Ammon's horn (tissue), 1 donor: ENCODE results near the gene ADGRV1.

ENCODE experiments used
- DNase-seq: peaks from one replicate; pipeline ENCODE4 v3.0.0-alpha.2; 2016; ENCODE audit warnings: low spot score

ADGRV1 gene

DNA sequence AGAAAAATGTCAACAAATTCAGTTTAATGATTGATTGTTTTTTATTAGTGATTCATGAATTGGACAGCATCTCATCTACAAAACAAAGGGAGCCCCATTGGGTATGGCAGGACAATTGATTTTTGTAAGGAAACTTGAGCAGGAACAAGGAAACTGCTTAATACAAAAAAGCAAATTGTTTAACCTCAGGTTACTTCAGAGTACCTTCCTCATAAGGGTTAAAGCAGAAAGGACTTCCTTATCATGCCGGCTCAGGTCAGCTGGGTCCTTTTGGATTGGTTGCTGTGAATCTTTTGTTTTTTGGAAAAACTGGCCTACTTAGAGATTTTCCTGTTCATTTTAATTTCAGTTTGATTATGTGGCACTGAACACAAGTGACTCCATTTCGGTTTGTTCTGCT, 612.7 kb downstream of the ADGRV1 start:
- DNase-seq: no peak

DNA sequence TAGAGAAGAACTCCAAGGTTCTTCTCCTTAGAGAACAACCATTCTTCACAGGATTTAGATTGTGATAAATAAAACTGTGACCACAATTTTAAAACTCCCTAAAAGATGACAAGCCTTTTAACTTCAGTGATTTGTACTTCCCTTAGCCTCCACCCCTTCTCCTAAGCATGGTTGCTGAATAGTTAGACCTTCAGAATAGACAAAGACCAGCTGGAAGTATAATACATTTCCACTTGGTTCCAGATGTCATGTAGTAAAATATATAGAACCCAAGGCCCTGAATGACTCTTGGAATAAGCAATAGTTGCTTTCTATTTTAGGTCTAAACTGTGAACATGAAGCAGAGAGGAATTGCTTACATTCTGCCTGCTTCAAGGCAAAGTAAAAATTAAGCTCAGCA, 615.8 kb downstream of the ADGRV1 start:
- DNase-seq: no peak

DNA sequence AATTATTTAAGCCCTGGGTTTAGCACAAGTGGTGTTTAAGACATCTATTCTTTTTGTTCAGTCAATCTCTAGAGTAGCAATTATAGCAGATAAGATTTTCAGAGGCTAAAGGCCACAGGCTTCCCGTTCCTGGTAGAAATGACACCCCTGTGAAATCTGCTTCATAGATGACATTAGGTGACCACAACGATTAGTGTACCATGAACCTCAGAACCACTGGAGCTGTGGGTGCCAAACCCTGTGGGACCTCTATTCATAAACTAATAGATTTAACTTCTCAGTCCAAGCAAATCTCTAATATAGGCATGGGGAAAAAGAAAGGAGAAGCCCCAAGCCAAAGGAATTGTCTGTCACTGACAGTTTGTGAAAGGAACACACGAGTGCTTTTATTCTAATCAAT, 617.1 kb downstream of the ADGRV1 start:
- DNase-seq: no peak

DNA sequence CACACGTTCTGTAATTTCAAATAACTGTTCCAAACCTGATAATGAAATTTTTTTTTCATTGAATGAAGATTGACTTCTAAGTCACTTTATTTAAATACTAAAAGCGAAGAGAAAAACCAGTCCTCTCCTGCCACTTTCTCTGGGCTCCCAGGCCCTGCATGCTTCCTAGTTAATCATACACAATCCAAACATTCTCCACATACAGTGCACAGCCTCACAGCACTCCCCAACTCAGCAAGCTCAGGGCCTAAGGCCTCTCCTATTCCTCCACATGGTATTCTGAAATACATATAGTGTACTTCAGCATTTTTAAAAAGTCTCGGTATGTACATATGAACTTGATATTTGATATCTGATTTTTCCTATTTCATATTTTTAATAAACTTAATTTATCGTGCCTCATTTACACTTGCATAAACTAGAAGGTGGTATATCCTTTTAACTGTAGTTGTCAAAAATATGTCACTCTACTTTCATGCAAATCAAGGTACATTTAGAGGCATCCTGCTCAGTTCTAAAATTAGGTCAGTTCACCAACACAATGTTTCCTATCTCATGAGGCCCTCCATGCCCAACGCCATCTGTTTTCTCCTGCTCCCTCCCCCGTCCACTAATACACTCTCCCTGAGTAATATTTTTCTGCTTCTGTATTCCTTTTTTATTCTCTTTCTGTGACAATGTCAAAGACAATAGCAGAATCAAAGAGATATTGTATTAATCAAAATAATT, 617.9 kb downstream of the ADGRV1 start:
- no peak for DNase-seq

DNA sequence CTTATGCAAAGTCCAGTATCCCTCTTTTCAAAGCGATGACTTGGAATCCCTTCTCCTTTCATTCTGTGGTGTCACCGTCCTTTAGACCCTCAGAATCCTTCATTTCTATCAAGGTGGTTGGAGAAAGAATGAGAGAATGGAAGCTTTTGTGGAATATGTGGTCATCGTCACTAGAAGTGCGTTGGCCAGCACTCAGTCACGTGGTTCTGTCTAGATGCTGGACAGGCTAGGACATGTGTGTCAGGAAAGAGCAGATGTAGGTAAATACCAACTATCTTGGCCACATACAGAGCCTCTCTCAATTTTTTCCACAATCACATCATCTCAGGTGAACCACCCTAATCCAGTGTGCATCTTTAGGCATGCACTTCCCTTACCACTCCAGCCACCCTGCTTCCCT, 618.5 kb downstream of the ADGRV1 start:
- no peak for DNase-seq

DNA sequence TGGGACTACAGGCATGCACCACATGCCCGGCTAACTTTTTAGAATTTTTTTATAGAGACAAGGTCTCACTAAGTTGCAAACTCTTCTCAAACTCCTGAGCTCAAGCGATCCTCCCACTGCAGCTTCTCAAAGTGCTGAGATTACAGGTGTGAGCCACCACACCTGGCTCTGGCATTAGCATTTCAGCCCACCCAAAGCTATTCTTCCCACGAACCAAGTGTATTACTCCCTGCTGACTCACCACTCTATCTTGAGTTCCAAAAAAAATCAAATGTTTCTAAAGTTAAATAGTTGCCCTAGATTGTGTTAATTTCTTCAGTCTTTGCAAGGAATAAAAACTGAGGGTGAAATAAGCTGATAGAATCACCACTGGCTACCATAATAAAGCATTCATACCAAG, 619.0 kb downstream of the ADGRV1 start:
- no peak for DNase-seq

DNA sequence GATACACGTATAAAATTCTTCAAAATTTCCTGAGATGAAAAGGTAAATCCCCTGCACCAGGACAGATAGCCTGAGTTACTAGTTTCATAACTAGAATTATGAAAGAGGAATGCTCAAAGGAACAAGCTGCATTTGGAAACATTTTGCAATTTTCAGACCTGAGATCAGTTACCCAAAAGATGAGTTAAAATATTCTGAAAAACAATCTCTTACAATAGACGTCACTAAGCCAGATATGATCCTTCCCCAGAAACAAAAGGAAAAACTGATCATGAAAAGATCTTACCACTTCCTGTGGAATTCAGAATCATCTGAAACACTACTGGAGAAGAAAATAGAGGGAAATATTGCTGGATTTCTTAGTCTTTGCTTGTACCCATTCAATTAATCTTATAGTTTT, 619.9 kb downstream of the ADGRV1 start:
- DNase-seq: no peak

DNA sequence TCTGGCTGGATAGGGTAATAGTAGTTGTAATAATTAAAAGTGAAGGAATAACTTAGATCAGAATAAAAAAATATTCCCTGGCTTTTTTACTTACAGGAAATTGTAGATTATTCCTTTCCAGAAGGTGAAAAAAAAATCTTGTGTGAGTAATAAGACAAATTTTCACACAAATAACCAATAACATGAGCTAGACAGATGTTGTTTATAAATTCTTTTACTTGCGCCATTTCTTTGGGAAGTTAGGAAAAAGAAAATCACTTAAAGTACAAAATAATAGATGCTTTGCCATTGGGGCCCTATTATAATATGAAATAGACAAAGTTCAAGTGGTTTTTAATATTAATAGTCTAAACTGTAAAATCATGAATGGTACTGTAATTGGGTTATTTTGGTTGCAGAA, 620.4 kb downstream of the ADGRV1 start:
- no peak for DNase-seq

DNA sequence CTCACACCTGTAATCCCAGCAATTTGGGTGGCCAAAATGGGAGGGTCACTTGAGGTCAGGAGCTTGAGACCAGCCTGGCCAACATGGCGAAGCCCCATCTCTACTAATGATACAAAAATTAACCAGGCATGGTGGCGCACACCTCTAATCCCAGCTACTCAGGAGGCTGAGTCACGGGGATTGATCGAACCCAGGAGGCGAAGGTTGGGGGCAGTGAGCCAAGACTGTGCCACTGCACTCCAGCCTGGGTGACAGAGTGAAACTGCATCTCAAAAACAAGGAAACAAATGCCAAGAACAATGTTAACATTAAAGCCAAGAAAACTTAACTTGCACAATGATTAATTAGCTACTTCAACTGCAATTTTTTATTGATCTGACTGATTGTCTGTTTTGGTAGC, 621.9 kb downstream of the ADGRV1 start:
- DNase-seq: no peak

DNA sequence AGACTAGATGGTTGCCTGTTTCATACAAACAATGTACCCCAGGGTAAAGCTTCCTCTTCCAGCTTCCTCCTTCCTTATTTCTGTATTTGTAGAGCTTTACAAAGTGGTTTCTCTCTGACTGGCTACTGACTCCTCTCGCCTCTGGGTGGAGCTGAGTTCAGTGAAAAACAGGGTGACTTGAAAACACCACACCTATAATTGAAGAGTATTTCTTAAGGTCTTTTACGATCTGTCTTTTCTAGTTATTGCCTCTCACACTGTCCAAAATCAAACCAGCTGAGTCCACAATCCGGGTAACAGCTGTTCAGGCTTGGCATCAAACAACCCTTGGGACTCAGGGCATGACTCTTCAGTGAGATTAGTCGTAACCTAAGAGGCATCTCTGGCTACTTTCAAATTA, 624.2 kb downstream of the ADGRV1 start:
- peak; percentile 62 for DNase-seq

DNA sequence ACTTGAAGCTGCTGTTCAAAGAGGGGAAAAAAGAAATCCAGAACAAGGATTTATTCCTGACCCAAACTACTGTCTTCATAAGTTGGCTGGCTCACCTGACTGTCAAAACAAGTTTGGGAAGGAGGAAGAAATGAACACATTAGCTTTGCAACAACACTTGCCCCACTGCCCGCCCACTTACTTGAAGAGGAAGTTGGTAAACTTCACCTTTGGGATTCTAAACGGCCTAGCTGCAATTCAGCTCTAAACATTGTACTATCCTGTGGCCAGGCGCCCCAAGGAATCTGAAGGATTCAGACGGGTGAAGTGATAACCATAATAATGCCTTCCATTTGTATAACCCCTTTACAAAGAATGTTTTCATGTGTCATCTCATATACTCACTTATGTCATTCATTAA, 625.1 kb downstream of the ADGRV1 start:
- no peak for DNase-seq

DNA sequence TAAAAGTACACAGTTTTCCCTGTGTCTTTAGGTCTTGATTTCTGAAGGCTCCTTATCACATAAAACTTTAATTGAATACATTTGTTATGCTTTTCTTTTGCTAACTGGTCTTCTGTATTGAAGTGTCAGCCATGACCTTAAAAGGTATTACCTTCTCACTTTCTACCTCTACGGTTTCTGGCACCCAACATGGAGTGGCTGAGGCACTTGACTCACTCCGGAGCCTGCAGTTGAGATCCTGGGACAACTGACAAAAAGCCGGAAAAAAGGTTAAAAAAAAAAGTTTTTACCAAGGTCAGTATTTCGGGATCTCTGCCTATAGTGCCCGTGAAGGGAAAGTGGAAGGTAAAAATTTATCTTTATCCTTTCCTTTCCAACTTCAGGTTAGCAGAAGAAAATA, 627.5 kb downstream of the ADGRV1 start:
- DNase-seq: no peak

DNA sequence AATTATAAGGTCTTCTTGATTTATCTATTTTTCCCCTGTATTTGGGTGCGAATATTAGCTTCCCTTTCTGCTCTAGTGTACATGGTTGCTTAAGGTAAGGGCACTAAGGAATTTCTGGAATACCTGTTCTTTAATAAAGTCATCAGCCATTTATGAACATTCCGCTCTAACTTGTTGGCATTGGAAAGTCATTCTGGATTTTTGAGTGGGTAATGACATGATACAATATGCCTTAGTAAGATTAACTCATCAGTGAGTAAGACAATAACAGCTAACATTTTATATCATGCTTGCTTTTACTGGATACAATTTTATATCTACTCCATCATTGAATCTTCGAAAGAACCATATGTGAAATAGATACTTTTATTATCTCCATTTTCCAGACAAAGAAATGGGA, 628.4 kb downstream of the ADGRV1 start:
- no peak for DNase-seq

DNA sequence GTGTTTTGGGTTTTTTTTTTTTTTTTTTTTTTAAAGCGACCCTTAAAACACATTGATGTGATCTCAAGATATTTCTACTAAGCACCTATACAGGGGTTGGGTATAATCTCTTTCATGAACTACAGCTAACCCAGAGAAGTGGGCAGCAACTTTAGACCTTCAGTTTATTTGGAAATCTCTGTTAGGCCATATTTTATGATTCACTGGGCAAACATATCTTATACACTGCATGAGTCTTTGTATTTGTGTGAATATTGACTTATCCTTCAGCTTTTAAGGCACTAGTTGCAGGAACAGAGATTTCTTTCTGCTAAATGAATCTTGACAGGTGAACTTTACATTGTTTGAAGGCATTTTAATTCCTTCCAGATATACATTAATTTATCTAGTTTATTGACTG, 630.2 kb downstream of the ADGRV1 start:
- no peak for DNase-seq

DNA sequence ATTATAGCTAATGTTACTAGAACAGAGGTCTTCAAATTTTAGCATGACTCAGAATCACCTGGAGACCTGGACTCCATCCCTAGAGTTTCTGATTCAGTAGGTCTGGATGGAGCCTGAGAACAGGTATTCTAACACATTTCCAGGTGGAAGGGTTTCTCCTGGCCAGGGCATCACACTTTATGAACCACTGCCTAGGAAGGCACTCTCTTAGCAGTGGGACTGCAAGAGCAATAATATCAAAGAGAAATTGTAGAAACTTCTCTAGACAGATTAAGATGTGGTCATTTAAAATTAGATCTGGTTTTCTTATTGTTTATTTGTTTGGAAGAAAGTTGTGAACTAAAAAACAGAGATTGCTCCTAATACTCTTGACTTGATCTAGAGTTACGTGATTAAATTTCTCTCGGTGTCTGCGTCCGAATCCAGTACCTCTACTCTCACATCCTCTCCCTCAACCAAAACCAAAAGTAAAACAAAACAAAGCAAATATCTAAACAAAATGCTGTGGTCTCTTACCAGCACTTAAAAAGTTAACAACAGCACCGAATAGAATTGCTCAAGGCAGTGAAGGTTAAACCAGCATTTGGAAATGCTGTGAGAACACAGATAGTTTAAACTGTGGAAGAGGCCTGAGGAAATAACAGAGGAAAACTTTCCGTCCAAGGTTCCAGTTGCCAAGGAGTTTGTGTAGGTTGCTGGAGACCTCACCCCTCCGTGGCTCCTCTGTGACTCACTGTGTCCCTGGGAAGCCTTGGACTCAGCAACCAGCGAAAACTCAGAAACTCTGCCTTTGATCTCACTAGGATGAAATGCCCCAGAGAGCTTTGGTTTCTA, 631.1 kb downstream of the ADGRV1 start:
- peak; percentile 15 for DNase-seq

DNA sequence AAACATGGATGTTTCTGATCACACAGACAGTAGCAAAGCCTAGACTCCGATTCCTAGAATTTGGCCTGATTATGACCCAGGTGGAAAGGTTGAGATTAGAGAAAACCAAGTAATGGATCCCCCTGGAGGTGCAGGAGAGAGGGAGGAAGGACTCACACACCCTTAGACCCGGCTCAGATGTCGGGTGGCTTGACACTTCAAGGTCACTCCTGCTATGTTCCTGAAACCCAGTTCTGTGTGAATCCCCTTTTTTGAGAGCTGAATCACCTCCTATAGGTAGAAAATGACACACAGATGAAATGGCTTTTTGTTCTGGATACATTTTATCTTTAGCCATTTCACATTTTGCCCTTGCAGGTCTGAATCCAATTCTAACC, 631.7 kb downstream of the ADGRV1 start:
- no peak for DNase-seq

DNA sequence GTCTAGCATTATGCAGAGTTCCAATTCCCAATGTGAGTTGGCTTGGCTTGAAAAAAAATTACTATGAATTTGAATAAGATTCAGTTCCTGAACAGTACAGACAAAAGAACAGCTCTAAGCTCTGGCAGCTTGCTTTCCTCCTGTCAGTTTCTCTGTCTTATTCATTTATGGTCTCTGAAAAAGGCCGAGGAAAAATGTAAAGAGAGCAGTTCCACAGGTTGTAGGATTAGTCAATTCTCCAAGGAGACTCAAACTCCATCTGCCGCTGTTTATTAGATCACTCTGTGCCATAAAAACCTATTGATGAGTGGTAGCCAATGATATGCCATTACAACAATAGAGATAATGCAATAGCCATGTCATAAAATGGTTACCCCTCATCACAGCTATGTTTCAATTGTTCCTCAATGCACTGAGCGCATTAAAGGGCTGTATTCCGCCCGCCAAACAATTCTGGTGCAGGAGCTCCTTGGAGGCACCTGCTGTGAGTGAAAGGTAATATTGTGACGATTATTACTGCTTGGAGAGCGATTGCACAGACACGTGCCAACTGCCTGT, 636.3 kb downstream of the ADGRV1 start:
- no peak for DNase-seq

DNA sequence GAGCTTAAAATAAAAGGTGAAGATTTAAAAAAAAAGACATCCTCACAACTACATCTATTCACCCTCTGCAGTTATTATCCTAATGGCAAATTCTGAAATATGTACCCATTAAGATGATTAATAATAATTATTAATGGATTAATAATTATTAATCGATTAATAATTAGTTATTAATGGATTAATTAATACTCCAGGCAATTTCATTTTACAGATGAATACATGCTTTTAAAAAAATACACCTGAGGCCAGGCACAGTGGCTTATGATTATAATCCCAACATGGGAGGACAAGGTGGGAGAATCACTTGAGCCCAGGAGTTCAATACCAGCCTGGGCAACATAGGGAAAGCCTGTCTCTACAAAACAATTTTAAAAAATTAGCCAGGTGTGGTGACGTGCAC, 642.1 kb downstream of the ADGRV1 start:
- DNase-seq: no peak

DNA sequence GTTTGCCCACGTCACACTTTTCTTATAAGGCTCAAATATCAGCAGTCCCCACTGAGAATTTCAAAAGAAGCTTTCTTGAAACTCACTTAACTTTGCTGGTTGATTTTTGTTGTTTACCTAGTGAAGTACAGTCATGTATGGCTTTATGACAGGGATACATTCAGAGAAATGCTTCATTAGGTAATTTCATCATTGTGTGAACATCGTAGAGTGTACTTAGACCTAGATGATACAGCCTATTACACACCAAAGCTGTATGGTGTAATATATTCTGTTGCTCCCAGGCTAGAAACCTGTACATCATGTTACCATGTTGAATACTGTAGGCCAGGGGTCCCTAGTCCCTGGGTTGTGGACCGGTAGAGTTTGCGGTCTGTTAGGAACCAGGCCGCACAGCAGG, 647.5 kb downstream of the ADGRV1 start:
- no peak for DNase-seq

DNA sequence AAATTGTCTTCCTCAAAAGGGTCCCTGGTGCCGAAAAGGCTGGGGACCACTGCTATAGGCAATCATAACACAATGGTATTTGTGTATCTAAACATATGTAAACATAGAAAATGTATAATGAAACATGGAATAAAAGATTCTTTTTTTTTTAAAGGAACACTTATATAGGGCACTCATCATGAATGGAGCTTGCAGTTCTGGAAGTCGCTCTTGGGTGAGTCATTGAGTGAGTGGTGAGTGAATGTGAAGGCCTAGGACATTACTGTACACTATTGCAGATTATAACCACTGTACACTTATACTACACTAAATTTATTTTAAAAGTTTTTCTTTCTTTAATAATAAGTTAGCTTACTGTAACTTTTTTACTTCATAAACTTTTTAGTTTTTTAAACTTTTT, 648.1 kb downstream of the ADGRV1 start:
- no peak for DNase-seq

DNA sequence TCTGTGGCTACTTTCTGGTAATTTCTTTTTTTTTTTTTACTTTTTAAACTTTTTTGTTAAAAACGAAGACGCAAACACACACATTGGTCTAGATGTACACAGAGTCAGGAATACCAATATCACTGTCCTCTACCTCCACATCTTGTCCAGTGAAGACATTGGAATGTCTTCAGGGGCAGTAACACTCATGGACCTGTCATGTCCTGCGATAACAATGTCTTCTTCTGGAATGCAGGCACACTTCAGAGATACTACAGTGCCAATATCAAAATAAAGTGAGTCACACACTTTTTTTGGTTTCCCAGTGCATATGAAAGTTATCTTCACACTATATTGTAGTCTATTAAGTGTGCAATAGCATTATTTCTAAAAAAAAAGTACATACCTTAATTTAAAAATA, 648.7 kb downstream of the ADGRV1 start:
- DNase-seq: no peak

DNA sequence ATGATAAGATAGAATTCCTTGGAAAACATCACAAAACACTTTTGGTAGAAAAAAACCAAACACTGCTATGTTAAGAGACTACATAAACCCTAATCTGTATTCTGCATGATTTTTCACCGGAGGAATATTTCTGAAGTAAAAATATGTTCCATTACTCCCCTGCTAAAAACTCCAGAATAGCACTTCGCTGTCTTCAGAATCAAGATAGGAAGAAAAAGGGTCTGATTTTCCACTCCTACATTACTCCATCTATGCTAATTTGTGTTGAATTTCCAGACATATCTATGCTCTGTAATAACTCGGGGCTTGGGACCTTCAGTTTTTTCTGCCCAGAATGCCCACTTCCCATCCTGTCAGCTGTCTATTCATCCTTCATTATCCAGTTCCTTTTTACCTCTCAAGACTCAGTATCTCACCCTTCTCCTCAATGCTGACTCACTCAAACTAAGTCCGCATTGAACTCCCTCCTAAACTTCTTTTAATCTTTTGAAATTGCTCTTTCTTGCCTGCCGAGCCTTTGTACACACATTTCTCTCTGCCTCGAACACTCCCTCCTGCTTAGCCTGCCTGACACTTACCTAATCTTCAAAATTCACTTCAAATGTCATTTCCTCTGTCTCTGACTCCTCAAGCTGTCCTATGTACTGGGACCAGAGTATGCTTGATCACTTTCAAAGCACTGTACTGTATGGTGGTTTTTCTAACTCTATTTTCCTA, 653.6 kb downstream of the ADGRV1 start:
- DNase-seq: no peak

DNA sequence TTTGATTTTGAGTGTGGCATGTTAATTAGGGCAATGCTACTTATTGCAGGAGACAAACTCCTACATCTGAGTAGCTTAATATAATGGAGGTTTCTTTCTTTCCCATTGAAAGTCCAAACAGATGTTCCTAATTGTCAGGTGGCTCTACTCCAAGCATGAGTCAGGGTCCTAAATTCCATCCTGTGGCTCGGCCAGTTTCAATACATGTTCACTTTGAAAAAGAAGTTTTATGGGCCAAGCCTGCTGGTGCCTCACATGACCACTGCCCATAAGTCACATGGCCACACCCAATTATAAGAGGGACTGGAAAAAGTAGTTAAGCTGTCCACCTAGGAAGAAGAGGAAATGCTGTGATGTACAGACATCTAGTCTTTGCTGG, 654.1 kb downstream of the ADGRV1 start:
- no peak for DNase-seq
